ENCODE measurements around the gene USP17L13.
"Not testable (repeated sequence)": the region's sequence is repeated elsewhere in the genome, so short reads cannot be mapped to it uniquely, and the experiment has no call there.

Gene USP17L13, protein sequence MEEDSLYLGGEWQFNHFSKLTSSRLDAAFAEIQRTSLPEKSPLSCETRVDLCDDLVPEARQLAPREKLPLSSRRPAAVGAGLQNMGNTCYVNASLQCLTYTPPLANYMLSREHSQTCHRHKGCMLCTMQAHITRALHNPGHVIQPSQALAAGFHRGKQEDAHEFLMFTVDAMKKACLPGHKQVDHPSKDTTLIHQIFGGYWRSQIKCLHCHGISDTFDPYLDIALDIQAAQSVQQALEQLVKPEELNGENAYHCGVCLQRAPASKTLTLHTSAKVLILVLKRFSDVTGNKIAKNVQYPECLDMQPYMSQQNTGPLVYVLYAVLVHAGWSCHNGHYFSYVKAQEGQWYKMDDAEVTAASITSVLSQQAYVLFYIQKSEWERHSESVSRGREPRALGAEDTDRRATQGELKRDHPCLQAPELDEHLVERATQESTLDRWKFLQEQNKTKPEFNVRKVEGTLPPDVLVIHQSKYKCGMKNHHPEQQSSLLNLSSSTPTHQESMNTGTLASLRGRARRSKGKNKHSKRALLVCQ

DNA sequence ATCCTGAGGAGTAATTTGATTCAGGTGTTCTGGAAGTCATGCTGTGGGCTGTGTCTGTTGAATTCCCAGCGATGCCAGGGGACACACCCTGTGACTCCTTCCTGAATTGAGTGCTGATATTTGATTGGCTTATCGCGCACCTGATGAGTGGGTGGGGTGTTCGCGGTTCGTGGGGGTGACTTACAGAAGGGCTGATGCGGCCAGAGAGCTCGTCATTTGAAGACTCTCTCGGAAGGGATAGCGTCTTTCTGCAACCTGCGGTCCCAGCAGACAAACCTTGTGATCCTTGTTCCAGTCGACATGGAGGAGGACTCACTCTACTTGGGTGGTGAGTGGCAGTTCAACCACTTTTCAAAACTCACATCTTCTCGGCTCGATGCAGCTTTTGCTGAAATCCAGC lies at the start of gene USP17L13:
USP17L13 (plus strand) TSS at position 301 of the 400 bp plus-strand sequence; CDS start at position 301, 0 bp downstream.
- not testable (repeated sequence) for DNase-seq (ENCODE audit: low read depth)

DNA sequence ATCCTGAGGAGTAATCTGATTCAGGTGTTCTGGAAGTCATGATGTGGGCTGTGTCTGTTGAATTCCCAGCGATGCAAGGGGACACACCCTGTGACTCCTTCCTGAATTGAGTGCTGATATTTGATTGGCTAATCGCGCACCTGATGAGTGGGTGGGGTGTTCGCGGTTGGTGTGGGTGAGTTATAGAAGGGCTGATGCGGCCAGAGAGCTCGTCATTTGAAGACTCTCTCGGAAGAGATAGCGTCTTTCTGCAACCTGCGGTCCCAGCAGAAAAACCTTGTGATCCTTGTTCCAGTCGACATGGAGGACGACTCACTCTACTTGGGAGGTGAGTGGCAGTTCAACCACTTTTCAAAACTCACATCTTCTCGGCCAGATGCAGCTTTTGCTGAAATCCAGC lies 14.3 kb upstream of the USP17L13 start, which contains the start of gene USP17L10:
USP17L10 (plus strand) TSS at position 301 of the 400 bp plus-strand sequence; CDS start at position 301, 0 bp downstream.
- not testable (repeated sequence) for DNase-seq (ENCODE audit: low read depth)

DNA sequence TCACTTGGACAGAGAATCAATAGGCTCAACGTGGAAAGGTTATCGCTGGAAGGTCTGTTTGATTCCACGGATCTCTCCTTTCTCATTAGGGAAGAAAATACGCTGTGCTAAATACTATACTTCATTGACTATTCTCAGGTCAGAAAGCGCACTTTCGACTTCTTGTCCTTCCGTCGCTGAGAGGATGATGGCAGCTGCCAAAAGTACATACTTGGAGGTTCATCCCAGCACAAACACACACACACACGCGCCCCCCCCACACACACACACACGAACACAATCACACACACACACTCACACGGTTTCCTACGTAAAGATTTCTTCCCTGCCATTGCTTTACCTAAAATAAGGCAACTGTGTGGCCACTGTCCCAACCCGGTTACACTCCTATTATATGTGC lies 10.0 kb upstream of the USP17L13 start:
- DNase-seq (ENCODE audit: low read depth): not testable (repeated sequence)

DNA sequence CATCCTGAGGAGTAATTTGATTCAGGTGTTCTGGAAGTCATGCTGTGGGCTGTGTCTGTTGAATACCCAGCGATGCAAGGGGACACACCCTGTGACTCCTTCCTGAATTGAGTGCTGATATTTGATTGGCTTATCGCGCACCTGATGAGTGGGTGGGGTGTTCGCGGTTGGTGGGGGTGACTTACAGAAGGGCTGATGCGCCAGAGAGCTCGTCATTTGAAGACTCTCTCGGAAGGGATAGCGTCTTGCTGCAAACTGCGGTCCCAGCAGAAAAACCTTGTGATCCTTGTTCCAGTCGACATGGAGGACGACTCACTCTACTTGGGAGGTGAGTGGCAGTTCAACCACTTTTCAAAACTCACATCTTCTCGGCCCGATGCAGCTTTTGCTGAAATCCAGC lies 9.6 kb upstream of the USP17L13 start, which contains the start of gene USP17L11:
USP17L11 (plus strand) TSS at position 301 of the 400 bp plus-strand sequence; CDS start at position 301, 0 bp downstream.
- DNase-seq (ENCODE audit: low read depth): not testable (repeated sequence)

DNA sequence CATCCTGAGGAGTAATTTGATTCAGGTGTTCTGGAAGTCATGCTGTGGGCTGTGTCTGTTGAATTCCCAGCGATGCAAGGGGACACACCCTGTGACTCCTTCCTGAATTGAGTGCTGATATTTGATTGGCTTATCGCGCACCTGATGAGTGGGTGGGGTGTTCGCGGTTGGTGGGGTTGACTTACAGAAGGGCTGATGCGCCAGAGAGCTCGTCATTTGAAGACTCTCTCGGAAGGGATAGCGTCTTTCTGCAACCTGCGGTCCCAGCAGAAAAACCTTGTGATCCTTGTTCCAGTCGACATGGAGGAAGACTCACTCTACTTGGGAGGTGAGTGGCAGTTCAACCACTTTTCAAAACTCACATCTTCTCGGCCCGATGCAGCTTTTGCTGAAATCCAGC lies 4.8 kb upstream of the USP17L13 start, which contains the start of gene USP17L12:
USP17L12 (plus strand) TSS at position 301 of the 400 bp plus-strand sequence; CDS start at position 301, 0 bp downstream.
- not testable (repeated sequence) for DNase-seq (ENCODE audit: low read depth)

DNA sequence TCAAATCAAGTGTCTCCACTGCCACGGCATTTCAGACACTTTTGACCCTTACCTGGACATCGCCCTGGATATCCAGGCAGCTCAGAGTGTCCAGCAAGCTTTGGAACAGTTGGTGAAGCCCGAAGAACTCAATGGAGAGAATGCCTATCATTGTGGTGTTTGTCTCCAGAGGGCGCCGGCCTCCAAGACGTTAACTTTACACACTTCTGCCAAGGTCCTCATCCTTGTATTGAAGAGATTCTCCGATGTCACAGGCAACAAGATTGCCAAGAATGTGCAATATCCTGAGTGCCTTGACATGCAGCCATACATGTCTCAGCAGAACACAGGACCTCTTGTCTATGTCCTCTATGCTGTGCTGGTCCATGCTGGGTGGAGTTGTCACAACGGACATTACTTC lies 5.6 kb downstream of the USP17L13 start:
- DNase-seq (ENCODE audit: low read depth): not testable (repeated sequence)

DNA sequence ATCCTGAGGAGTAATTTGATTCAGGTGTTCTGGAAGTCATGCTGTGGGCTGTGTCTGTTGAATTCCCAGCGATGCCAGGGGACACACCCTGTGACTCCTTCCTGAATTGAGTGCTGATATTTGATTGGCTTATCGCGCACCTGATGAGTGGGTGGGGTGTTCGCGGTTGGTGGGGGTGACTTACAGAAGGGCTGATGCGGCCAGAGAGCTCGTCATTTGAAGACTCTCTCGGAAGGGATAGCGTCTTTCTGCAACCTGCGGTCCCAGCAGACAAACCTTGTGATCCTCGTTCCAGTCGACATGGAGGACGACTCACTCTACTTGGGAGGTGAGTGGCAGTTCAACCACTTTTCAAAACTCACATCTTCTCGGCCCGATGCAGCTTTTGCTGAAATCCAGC lies 9.4 kb downstream of the USP17L13 start, which contains the start of gene USP17L15:
USP17L15 (plus strand) TSS at position 301 of the 400 bp plus-strand sequence; CDS start at position 301, 0 bp downstream.
- not testable (repeated sequence) for DNase-seq (ENCODE audit: low read depth)

DNA sequence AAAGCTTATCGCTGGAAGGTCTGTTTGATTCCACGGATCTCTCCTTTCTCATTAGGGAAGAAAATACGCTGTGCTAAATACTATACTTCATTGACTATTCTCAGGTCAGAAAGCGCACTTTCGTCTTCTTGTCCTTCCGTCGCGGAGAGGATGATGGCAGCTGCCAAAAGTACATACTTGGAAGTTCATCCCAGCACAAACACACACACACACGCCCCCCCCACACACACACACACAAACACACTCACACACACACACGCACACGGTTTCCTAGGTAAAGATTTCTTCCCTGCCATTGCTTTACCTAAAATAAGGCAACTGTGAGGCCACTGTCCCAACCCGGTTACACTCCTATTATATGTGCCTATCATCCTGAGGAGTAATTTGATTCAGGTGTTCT lies 13.8 kb downstream of the USP17L13 start:
- not testable (repeated sequence) for DNase-seq (ENCODE audit: low read depth)

DNA sequence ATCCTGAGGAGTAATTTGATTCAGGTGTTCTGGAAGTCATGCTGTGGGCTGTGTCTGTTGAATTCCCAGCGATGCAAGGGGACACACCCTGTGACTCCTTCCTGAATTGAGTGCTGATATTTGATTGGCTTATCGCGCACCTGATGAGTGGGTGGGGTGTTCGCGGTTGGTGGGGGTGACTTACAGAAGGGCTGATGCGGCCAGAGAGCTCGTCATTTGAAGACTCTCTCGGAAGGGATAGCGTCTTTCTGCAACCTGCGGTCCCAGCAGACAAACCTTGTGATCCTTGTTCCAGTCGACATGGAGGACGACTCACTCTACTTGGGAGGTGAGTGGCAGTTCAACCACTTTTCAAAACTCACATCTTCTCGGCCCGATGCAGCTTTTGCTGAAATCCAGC lies 18.9 kb downstream of the USP17L13 start, which contains the start of gene USP17L17:
USP17L17 (plus strand) TSS at position 301 of the 400 bp plus-strand sequence; CDS start at position 301, 0 bp downstream.
- not testable (repeated sequence) for DNase-seq (ENCODE audit: low read depth)

DNA sequence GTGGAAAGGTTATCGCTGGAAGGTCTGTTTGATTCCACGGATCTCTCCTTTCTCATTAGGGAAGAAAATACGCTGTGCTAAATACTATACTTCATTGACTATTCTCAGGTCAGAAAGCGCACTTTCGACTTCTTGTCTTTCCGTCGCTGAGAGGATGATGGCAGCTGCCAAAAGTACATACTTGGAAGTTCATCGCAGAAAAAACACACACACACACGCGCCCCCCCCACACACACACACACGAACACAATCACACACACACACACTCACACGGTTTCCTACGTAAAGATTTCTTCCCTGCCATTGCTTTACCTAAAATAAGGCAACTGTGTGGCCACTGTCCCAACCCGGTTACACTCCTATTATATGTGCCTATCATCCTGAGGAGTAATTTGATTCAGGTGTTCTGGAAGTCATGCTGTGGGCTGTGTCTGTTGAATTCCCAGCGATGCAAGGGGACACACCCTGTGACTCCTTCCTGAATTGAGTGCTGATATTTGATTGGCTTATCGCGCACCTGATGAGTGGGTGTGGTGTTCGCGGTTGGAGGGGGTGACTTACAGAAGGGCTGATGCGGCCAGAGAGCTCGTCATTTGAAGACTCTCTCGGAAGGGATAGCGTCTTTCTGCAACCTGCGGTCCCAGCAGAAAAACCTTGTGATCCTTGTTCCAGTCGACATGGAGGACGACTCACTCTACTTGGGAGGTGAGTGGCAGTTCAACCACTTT lies 23.4 kb downstream of the USP17L13 start, which contains the start of gene USP17L18:
USP17L18 (plus strand) TSS at position 678 of the 728 bp plus-strand sequence; CDS start at position 678, 0 bp downstream.
- not testable (repeated sequence) for DNase-seq (ENCODE audit: low read depth)

DNA sequence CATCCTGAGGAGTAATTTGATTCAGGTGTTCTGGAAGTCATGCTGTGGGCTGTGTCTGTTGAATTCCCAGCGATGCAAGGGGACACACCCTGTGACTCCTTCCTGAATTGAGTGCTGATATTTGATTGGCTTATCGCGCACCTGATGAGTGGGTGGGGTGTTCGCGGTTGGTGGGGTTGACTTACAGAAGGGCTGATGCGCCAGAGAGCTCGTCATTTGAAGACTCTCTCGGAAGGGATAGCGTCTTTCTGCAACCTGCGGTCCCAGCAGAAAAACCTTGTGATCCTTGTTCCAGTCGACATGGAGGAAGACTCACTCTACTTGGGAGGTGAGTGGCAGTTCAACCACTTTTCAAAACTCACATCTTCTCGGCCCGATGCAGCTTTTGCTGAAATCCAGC lies 28.4 kb downstream of the USP17L13 start, which contains the start of gene USP17L19:
USP17L19 (plus strand) TSS at position 301 of the 400 bp plus-strand sequence; CDS start at position 301, 0 bp downstream.
- not testable (repeated sequence) for DNase-seq (ENCODE audit: low read depth)

DNA sequence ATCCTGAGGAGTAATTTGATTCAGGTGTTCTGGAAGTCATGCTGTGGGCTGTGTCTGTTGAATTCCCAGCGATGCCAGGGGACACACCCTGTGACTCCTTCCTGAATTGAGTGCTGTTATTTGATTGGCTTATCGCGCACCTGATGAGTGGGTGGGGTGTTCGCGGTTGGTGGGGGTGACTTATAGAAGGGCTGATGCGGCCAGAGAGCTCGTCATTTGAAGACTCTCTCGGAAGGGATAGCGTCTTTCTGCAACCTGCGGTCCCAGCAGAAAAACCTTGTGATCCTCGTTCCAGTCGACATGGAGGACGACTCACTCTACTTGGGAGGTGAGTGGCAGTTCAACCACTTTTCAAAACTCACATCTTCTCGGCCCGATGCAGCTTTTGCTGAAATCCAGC lies 33.1 kb downstream of the USP17L13 start, which contains the start of gene USP17L20:
USP17L20 (plus strand) TSS at position 301 of the 400 bp plus-strand sequence; CDS start at position 301, 0 bp downstream.
- DNase-seq (ENCODE audit: low read depth): not testable (repeated sequence)

DNA sequence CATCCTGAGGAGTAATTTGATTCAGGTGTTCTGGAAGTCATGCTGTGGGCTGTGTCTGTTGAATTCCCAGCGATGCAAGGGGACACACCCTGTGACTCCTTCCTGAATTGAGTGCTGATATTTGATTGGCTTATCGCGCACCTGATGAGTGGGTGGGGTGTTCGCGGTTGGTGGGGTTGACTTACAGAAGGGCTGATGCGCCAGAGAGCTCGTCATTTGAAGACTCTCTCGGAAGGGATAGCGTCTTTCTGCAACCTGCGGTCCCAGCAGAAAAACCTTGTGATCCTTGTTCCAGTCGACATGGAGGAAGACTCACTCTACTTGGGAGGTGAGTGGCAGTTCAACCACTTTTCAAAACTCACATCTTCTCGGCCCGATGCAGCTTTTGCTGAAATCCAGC lies 37.9 kb downstream of the USP17L13 start, which contains the start of gene USP17L21:
USP17L21 (plus strand) TSS at position 301 of the 400 bp plus-strand sequence; CDS start at position 301, 0 bp downstream.
- not testable (repeated sequence) for DNase-seq (ENCODE audit: low read depth)

DNA sequence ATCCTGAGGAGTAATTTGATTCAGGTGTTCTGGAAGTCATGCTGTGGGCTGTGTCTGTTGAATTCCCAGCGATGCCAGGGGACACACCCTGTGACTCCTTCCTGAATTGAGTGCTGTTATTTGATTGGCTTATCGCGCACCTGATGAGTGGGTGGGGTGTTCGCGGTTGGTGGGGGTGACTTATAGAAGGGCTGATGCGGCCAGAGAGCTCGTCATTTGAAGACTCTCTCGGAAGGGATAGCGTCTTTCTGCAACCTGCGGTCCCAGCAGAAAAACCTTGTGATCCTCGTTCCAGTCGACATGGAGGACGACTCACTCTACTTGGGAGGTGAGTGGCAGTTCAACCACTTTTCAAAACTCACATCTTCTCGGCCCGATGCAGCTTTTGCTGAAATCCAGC lies 42.6 kb downstream of the USP17L13 start, which contains the start of gene USP17L22:
USP17L22 (plus strand) TSS at position 301 of the 400 bp plus-strand sequence; CDS start at position 301, 0 bp downstream.
- not testable (repeated sequence) for DNase-seq (ENCODE audit: low read depth)

DNA sequence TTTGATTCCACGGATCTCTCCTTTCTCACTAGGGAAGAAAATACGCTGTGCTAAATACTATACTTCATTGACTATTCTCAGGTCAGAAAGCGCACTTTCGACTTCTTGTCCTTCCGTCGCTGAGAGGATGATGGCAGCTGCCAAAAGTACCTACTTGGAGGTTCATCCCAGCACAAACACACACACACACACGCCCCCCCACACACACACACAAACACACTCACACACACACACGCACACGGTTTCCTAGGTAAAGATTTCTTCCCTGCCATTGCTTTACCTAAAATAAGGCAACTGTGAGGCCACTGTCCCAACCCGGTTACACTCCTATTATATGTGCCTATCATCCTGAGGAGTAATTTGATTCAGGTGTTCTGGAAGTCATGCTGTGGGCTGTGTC lies 47.0 kb downstream of the USP17L13 start:
- DNase-seq (ENCODE audit: low read depth): not testable (repeated sequence)

Data from stimulated activated CD8-positive, alpha-beta memory T cell treated with anti-CD3 and anti-CD28 coated beads, Interleukin-12 subunit alpha, Interleukin-12 subunit beta, amount 100 ng/mL, for 4 hours (primary cell).